HepG2 (cell line): ENCODE measurements around the gene ZNF48. TPM values are rescaled to one million over a fixed set of nuclear protein-coding genes. Genes with fewer than 3 reads are reported as not detected.
A peak's percentile ranks its signal among the peaks of the same experiment; 100 is the strongest.

ENCODE experiments used
- ARID5B ChIP-seq: IDR thresholded peaks from 2 replicates; pipeline ENCODE4 v1.4.0; 2020; ENCODE audit warnings: mild to moderate bottlenecking, missing genetic modification reagents
- E2F5 ChIP-seq: sonication (generic); formaldehyde crosslinking; conservative IDR thresholded peaks from 2 replicates; pipeline ENCODE4 v1.4.0; 2020; ENCODE audit warnings: missing genetic modification reagents
- EEA1 ChIP-seq: sonication (generic); formaldehyde crosslinking; IDR thresholded peaks from 2 replicates; pipeline ENCODE4 v1.5.1; 2020; ENCODE audit warnings: mild to moderate bottlenecking, missing genetic modification reagents, borderline replicate concordance
- HBP1 ChIP-seq: IDR thresholded peaks from 2 replicates; pipeline ENCODE4 v1.6.1; 2016; ENCODE audit warnings: low read depth, control low read depth
- KAT8 ChIP-seq: IDR thresholded peaks from 2 replicates; pipeline ENCODE4 v1.6.1; 2016; ENCODE audit warnings: missing genetic modification reagents, missing compliant biosample characterization
- MXI1 ChIP-seq: IDR thresholded peaks from 3 replicates; pipeline ENCODE4 v1.6.1; 2012; ENCODE audit warnings: low read depth, low read length, inconsistent platforms, borderline replicate concordance
- TERF1 ChIP-seq: sonication (generic); formaldehyde crosslinking; IDR thresholded peaks from 2 replicates; pipeline ENCODE4 v1.8.0; 2022; ENCODE audit warnings: mild to moderate bottlenecking, missing genetic modification reagents, moderate library complexity
- ZBTB37 ChIP-seq: sonication (generic); formaldehyde crosslinking; IDR thresholded peaks from 2 replicates; pipeline ENCODE4 v1.4.0; 2020; ENCODE audit warnings: mild to moderate bottlenecking, missing genetic modification reagents
- ZBTB4 ChIP-seq: sonication (generic); formaldehyde crosslinking; IDR thresholded peaks from 2 replicates; pipeline ENCODE4 v1.4.0; 2020; ENCODE audit warnings: missing genetic modification reagents, mild to moderate bottlenecking, borderline replicate concordance
- ZNF468 ChIP-seq: sonication (generic); formaldehyde crosslinking; IDR thresholded peaks from 2 replicates; pipeline ENCODE4 v1.8.0; 2022; ENCODE audit warnings: mild to moderate bottlenecking, moderate library complexity, missing genetic modification reagents
- ZNF503 ChIP-seq: sonication (generic); formaldehyde crosslinking; IDR thresholded peaks from 2 replicates; pipeline ENCODE4 v1.4.0; 2020; ENCODE audit warnings: missing genetic modification reagents
- polyA plus RNA-seq, 8 experiments: library from polyadenylated mRNA; depleted of rRNA in 3 of 8; stranded (reverse) in 7 of 8; unstranded in 1 of 8; fragments of >200 nt; fragmentation: Illumina TruSeq in 4 of 8; extraction: Trizol in 4 of 8; gene quantifications; 2 replicates each; pipeline versions ENCODE4 v1.2.1 to v1.2.3, GENCODE V29; 2011 to 2016; ENCODE audit warnings: low read depth in 4 of 8, missing spikeins in 1 of 8, mixed read lengths in 1 of 8; ENCODE audit not compliant: insufficient read depth in 1 of 8
- total RNA-seq, 5 experiments: library from RNA; depleted of rRNA; stranded (reverse); fragments of >200 nt; fragmentation: Illumina TruSeq; extraction: Trizol; gene quantifications; 2 replicates each; pipeline ENCODE4 v1.2.3, GENCODE V29; 2016; ENCODE audit warnings: low read depth in 1 of 5

The ZNF48 gene
- total and polyA plus RNA-seq, 2 of the 13 experiments (the other 11 are each of a cell fraction or from before 2014, with no cell fraction given): 9.9 to 12.3 TPM

GRCh38 chr16:30445408-30446202, 50.4 kb downstream of the ZNF48 start, which contains the start of gene SEPHS2 (continued):
- TF ChIP-seq ARID5B: peak; percentile 83
- 0 out of 2 replicates have a peak, but pooled peaks have one; percentile 48 for TF ChIP-seq ZBTB4 (CRISPR knock-in tag)
- TF ChIP-seq MXI1: peak; percentile 46; the same call in 1 of the 3 replicates
- no peak for TF ChIP-seq HBP1 (CRISPR knock-in tag)
- TF ChIP-seq TERF1 (CRISPR knock-in tag): no peak
- no peak for TF ChIP-seq E2F5
- TF ChIP-seq KAT8 (CRISPR knock-in tag): peak; percentile 56; the same call in 1 of the 2 replicates
- no peak for TF ChIP-seq ZNF468 (CRISPR knock-in tag)
- no peak for TF ChIP-seq ZNF503 (CRISPR knock-in tag)
- peak; percentile 82; the same call in 1 of the 2 replicates for TF ChIP-seq EEA1
- TF ChIP-seq ZBTB37 (CRISPR knock-in tag): no peak
